HL-60 (cell line): ENCODE results near the gene PPP2R5C.

ENCODE experiments used
- DNase-seq, 2 experiments: peaks; one replicate each; pipeline ENCODE4 v3.0.0-alpha.2; 2010 to 2020; ENCODE audit warnings: low read depth in 1 of 2, low spot score in 1 of 2
- H3K27ac ChIP-seq: fragments of 250-450 bp; sonication (Bioruptor Pico); replicated peaks from 2 replicates; pipeline ENCODE4 v1.5.1; 2020; ENCODE audit warnings: mild to moderate bottlenecking, moderate library complexity
- H3K27me3 ChIP-seq: fragments of 250-450 bp; sonication (Bioruptor Pico); 2 replicates; pipeline ENCODE4 v1.5.1; 2021; ENCODE audit warnings: mild to moderate bottlenecking, moderate library complexity; ENCODE audit not compliant: insufficient read depth, poor library complexity, severe bottlenecking
- H3K4me3 ChIP-seq: replicated peaks from 2 replicates; pipeline ENCODE4 v1.5.1; 2011; ENCODE audit warnings: mild to moderate bottlenecking, control low read depth, low read length; ENCODE audit not compliant: insufficient read depth
- CTCF ChIP-seq: IDR thresholded peaks from one replicate; pipeline ENCODE4 v1.5.1; 2011; ENCODE audit warnings: low read length, control low read depth, inconsistent platforms; ENCODE audit not compliant: insufficient read depth
- GABPA ChIP-seq: IDR thresholded peaks from 2 replicates; pipeline ENCODE4 v1.6.1; 2012; ENCODE audit warnings: low read depth
- POLR2AphosphoS5 ChIP-seq: IDR thresholded peaks from 2 replicates; pipeline ENCODE4 v1.6.1; 2012; ENCODE audit warnings: low read depth
- SPI1 ChIP-seq: IDR thresholded peaks from 2 replicates; pipeline ENCODE4 v1.6.1; 2012; ENCODE audit warnings: low read depth, mild to moderate bottlenecking, borderline replicate concordance
- TF ChIP-seq, protein P1 (sequence below): IDR thresholded peaks from 2 replicates; pipeline ENCODE4 v1.6.1; 2012; ENCODE audit warnings: low read depth; ENCODE audit not compliant: insufficient replicate concordance

PPP2R5C gene

DNA sequence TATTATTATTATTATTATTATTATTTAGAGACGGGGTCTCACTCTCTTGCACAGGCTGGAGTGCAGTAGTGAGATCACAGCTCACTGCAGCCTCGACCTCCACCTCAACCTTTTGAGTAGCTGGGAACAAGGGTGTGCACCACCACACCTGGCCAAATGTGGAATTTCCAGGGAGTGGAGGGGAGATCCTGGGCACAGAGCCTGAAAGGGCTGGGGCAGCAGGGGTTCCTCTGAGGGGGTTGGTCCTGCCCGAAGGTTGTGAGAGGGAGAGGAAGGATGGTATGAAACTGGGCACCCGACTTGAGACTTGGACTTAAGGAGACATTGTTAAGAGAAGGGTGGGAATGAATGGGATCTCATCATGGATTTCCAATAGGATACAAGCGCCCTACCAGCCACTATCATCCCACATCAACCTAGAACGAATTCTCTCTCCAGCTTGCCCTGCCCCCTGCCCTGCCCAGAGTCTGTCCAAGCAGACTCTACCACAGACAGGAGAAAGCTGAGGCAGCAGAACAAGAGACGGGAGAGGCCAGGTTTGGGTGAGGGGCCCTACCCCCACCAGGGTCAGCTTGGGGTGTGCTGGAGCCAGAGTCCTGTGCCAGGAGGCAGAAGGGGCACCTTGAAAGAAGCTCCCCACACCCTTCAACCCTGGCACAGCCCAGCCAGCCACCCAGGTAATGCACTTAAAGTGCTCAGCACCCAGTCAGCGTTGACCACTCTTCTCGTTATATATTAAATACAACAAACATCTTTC is 200.4 kb downstream of the PPP2R5C start:
- H3K4me3 ChIP-seq: no peak overlapping the region
- no peak for DNase-seq
- TF ChIP-seq POLR2AphosphoS5: no peak
- TF ChIP-seq, protein P1, sequence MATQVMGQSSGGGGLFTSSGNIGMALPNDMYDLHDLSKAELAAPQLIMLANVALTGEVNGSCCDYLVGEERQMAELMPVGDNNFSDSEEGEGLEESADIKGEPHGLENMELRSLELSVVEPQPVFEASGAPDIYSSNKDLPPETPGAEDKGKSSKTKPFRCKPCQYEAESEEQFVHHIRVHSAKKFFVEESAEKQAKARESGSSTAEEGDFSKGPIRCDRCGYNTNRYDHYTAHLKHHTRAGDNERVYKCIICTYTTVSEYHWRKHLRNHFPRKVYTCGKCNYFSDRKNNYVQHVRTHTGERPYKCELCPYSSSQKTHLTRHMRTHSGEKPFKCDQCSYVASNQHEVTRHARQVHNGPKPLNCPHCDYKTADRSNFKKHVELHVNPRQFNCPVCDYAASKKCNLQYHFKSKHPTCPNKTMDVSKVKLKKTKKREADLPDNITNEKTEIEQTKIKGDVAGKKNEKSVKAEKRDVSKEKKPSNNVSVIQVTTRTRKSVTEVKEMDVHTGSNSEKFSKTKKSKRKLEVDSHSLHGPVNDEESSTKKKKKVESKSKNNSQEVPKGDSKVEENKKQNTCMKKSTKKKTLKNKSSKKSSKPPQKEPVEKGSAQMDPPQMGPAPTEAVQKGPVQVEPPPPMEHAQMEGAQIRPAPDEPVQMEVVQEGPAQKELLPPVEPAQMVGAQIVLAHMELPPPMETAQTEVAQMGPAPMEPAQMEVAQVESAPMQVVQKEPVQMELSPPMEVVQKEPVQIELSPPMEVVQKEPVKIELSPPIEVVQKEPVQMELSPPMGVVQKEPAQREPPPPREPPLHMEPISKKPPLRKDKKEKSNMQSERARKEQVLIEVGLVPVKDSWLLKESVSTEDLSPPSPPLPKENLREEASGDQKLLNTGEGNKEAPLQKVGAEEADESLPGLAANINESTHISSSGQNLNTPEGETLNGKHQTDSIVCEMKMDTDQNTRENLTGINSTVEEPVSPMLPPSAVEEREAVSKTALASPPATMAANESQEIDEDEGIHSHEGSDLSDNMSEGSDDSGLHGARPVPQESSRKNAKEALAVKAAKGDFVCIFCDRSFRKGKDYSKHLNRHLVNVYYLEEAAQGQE: no peak
- TF ChIP-seq SPI1: no peak
- TF ChIP-seq CTCF: no peak
- no peak for TF ChIP-seq GABPA
- no peak overlapping the region for H3K27ac ChIP-seq
- no peaks in the 10 kb centered on the region for H3K27me3 ChIP-seq

- Histone ChIP-seq H3K4me3 (no peak overlapping the region), H3K27ac (no peak overlapping the region), H3K27me3 (no peaks in the 10 kb centered on the region)
- no peak for DNase-seq
- TF ChIP-seq SPI1 (no peak), POLR2AphosphoS5 (no peak)
- TF ChIP-seq, protein P1: no peak
Measured at GRCh38 chr14:101962503-101962874, 201.0 kb downstream of the PPP2R5C start.

DNA sequence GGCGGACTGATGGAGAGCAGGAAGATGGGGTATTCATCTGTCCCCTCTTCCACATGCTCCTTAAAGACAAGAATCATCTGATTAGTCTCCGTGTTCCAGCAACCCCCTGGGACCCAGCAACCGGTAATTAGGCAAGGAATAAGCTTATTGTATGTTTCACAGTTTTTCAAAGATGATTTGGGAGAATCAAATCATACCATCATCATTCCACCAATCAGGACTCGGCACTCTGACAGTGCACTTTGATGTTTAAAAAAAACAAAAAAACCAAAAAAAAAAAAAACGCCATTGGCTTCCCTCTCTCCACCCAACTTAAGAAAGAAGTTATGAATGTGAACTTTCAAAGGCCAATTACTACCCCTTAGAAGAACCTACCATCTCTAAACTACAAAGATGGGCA is 201.5 kb downstream of the PPP2R5C start:
- no peak for DNase-seq
- Histone ChIP-seq H3K4me3 (no peak overlapping the region), H3K27ac (no peak overlapping the region), H3K27me3 (no peaks in the 10 kb centered on the region)
- TF ChIP-seq CTCF (no peak), GABPA (no peak), SPI1 (no peak), POLR2AphosphoS5 (no peak)
- TF ChIP-seq, protein P1: no peak
